ENCODE results near the gene NT5C.

DNA sequence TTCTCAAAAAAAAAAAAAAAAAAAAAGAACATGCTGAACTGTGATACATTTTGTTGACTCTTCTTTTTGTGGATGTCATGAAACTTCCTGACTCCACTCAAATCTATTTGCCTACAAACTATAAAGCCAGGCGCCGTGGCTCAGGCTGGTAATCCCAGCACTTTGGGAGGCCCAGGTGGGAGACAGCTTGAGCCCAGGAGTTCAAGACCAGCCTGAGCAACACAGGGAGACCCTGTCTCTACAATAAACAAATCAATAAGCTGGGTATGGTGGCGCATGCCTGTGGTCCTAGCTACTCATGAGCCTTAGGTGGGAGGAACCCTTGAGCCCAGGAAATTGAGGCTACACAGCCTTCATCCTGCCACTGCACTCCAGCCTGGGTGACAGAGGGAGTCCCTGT lies 1.5 kb upstream of the NT5C start:
- TF ChIP-seq, protein P1, sequence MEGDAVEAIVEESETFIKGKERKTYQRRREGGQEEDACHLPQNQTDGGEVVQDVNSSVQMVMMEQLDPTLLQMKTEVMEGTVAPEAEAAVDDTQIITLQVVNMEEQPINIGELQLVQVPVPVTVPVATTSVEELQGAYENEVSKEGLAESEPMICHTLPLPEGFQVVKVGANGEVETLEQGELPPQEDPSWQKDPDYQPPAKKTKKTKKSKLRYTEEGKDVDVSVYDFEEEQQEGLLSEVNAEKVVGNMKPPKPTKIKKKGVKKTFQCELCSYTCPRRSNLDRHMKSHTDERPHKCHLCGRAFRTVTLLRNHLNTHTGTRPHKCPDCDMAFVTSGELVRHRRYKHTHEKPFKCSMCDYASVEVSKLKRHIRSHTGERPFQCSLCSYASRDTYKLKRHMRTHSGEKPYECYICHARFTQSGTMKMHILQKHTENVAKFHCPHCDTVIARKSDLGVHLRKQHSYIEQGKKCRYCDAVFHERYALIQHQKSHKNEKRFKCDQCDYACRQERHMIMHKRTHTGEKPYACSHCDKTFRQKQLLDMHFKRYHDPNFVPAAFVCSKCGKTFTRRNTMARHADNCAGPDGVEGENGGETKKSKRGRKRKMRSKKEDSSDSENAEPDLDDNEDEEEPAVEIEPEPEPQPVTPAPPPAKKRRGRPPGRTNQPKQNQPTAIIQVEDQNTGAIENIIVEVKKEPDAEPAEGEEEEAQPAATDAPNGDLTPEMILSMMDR (conservative IDR thresholded peaks at IDR 0.05; ENCODE audit: low read depth, low read length) = no peak
- no peak for TF ChIP-seq EZH2 (IDR thresholded peaks at IDR 0.05; ENCODE audit: low read length, unreplicated experiment)

Measured in PC-3 (cell line).